IPS-18a (cell line): ENCODE measurements around the gene SFI1.

Experiments used
- H3K27ac ChIP-seq: one replicate; pipeline ENCODE4 v1.5.1; 2013; ENCODE audit warnings: low read length
- H3K27me3 ChIP-seq: one replicate; pipeline ENCODE4 v1.6.1; 2013; ENCODE audit warnings: mild to moderate bottlenecking, low read length; ENCODE audit not compliant: control insufficient read depth, insufficient read depth
- H3K36me3 ChIP-seq: one replicate; pipeline ENCODE4 v1.6.1; 2013; ENCODE audit warnings: low read depth, low read length; ENCODE audit not compliant: control insufficient read depth
- H3K4me1 ChIP-seq: one replicate; pipeline ENCODE4 v1.6.1; 2013; ENCODE audit warnings: low read depth, low read length; ENCODE audit not compliant: control insufficient read depth
- H3K4me3 ChIP-seq: one replicate; pipeline ENCODE4 v1.5.1; 2013; ENCODE audit warnings: low read length
- H3K9ac ChIP-seq: one replicate; pipeline ENCODE4 v1.6.1; 2013; ENCODE audit warnings: mild to moderate bottlenecking, low read length, moderate library complexity
- H3K9me3 ChIP-seq: one replicate; pipeline ENCODE4 v1.6.1; 2013; ENCODE audit warnings: low read depth, low read length; ENCODE audit not compliant: control insufficient read depth

SFI1 gene

DNA sequence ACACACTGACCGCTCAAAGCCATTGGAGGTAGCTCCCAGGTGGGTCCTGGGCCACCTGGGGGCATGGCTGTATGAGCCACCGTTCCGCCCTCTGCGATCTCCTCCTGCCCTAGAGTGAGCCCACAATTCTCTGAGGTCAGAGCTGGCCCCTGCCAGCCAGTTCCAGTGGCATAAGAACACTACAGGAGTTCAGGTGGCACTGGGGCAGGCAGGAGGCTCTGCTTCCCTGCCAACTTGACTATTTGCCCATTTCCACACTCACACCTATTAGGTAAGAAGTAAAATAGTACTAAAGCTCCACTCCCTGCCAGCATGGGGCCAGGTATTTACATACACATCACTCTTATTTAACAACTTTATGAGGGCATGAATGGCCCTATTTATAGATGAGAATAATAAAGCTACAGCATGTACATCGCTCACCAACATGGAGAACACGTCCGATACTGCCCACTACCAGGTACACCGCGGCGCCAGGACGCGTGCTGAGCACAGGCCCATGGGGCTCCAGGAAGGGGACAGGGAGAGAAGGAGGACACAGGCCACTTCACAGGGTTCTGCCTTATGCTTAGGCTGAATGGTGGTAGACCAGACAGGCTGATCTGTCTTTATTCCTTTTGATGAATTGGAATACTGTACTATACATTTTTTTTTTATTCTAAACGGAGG is 139.4 kb downstream of the SFI1 start:
- no peaks in the 10 kb centered on the region for H3K9me3 ChIP-seq
- H3K9ac ChIP-seq, result no peak overlapping the region
- H3K36me3 ChIP-seq, result no peaks in the 10 kb centered on the region
- H3K27me3 ChIP-seq, result no peaks in the 10 kb centered on the region
- no peak overlapping the region for H3K4me3 ChIP-seq
- H3K27ac ChIP-seq, result no peak overlapping the region
- H3K4me1 ChIP-seq, result no peaks in the 10 kb centered on the region

DNA sequence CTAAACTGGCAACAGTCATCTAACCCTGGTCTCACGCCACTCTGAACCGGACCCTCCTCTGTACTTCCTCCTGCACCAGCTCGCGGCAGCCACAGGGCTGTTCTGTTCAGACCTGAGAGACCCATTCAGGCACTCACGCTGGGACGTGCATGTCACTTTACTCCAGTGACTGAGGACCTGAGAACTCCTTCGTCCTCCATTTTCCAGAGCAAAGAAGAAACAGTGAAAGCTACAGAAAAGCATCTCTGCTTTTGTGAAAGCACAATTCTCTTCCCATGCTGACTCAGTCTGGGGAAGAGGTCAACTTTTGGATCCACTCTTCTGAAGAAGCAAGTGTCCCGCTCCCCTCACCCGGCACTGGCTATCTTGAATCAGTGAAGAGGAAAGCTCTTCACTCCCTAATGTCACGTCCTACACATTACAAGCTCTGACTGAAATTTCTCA is 141.1 kb downstream of the SFI1 start:
- Histone ChIP-seq H3K4me1 (no peaks in the 10 kb centered on the region), H3K36me3 (no peaks in the 10 kb centered on the region), H3K27me3 (no peaks in the 10 kb centered on the region), H3K4me3 (no peak overlapping the region), H3K9ac (no peak overlapping the region), H3K27ac (no peak overlapping the region), H3K9me3 (no peaks in the 10 kb centered on the region)

DNA sequence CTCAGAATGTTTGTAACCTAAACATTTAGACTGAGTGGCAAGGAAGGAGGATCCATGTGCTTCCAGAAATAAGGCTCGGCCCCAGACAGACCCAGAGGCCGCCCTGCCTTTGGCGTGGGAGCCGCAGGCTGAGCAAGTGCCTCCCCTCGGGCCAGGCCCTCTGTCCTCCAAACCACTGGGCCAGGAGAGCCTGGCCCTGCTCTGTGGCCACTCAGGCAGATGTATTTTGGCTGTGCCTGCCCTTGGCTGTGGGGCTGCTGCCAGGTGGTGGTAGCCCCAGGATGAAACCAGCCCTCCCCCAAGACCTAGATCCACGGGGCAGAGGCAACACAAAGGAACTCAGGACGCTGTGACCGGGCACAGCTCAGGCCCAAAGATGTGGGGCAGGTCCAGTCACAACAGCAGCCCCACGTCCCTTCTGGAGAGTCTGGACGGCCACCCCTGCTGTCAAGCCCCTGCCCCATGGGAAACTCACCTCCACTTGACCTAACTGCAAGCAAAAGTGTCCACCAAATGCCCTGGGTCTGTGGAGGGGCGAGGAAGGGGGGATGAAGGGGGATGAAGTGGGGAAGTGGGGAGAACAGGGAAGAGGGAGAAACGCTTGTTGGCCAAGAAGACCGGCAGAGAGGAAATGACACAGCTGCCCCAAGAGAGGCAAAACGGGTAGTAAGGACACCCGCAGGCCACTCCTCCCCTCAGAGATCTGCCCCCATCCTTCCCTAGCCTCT is 141.7 kb downstream of the SFI1 start:
- Histone ChIP-seq H3K27me3 (no peaks in the 10 kb centered on the region), H3K4me1 (no peaks in the 10 kb centered on the region), H3K9ac (no peak overlapping the region), H3K4me3 (no peak overlapping the region), H3K9me3 (no peaks in the 10 kb centered on the region), H3K36me3 (no peaks in the 10 kb centered on the region), H3K27ac (no peak overlapping the region)

DNA sequence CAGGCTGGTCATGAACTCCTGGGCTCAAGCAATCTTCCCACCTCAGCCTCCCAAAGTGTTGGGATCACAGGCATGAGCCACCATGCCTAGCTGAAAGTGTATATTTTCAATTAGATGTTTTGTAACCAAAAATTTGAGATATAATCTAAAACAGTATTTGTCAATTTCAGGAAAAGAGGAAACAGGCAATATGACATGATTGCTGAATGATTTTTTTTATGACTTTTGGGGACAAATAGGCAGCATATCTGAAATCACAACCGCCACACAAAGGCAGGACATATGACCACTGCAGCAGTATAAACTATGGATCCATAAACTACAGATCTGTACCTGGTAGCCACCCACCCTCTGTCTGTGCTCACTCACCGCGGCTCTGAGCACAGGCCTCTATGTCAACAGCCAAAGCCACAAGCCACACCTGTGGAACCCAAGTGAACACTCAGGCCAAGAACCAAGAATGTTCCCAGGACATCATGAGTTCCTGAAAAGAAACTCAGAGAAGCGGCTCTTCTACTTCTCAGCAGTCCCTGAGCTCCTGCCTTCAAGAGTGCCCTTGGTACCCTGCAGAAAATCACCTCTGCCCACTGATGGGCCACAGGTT is 143.2 kb downstream of the SFI1 start:
- H3K4me3 ChIP-seq, result no peak overlapping the region
- no peak overlapping the region for H3K9ac ChIP-seq
- no peak overlapping the region for H3K27ac ChIP-seq
- no peaks in the 10 kb centered on the region for H3K27me3 ChIP-seq
- peaks cover 3% of the 10 kb centered on the region for H3K36me3 ChIP-seq
- no peaks in the 10 kb centered on the region for H3K9me3 ChIP-seq
- no peaks in the 10 kb centered on the region for H3K4me1 ChIP-seq

DNA sequence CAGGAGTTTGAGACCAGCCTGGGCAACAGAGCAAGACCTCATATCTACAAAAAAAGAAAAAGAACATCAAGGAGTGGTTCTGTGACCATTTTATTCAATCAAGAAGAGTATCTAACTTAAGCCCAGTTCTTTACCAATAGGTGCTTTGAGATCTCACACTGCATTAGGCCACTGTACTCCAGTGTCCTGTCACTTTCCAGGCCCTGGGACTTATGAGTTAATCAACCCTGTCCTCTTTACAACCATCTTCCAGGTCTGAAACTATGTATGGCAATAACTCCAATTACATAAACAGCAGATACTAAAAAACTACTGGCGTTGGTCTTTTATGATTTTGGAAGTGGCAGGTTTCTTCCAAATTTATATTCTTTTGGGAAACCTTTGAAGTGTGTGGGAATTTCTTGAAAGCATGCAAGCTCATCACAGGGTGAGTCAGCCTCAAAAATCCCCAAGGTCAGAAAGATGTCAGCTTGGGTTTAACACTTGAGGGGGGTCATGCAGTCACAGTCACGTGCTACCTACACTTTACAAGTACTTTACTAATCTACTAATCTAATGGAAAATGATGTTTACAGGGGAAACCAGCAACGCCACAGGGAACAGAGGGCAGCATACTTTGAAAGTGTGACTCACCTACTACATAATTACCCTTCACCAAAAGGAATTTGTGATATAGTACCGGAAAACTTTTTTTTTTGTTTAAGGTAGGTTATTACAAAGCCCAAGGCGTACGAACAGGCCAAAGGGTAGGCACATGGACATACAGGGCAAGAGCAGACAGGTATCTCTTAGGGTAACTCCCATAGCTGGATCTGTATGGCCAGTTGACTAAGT is 150.1 kb downstream of the SFI1 start:
- no peak overlapping the region for H3K27ac ChIP-seq
- no peaks in the 10 kb centered on the region for H3K27me3 ChIP-seq
- H3K9ac ChIP-seq, result no peak overlapping the region
- H3K9me3 ChIP-seq, result no peaks in the 10 kb centered on the region
- H3K4me1 ChIP-seq, result peaks cover 6% of the 10 kb centered on the region
- peaks cover 24% of the 10 kb centered on the region for H3K36me3 ChIP-seq
- H3K4me3 ChIP-seq, result no peak overlapping the region

DNA sequence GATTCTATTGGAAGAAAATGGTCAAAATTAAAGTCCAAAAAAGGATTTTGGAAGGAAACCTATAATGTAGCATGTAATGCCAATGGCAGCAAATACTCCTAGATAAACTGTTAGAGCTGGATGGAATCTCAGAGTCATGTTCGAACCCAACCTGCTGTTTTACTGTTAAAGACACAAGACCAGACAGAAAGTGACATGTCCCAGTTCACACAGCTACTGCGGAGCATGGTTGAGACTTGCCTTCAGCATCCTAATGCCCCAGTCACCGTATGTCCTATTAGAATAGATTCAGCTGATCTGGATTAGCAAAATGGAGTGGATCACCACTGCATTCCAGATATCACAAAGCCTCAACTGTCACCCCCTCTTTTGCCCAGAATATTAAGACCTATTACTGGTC is 150.7 kb downstream of the SFI1 start:
- peaks cover 6% of the 10 kb centered on the region for H3K4me1 ChIP-seq
- no peak overlapping the region for H3K4me3 ChIP-seq
- peaks cover 24% of the 10 kb centered on the region for H3K36me3 ChIP-seq
- H3K9me3 ChIP-seq, result no peaks in the 10 kb centered on the region
- no peak overlapping the region for H3K9ac ChIP-seq
- no peaks in the 10 kb centered on the region for H3K27me3 ChIP-seq
- H3K27ac ChIP-seq, result no peak overlapping the region

DNA sequence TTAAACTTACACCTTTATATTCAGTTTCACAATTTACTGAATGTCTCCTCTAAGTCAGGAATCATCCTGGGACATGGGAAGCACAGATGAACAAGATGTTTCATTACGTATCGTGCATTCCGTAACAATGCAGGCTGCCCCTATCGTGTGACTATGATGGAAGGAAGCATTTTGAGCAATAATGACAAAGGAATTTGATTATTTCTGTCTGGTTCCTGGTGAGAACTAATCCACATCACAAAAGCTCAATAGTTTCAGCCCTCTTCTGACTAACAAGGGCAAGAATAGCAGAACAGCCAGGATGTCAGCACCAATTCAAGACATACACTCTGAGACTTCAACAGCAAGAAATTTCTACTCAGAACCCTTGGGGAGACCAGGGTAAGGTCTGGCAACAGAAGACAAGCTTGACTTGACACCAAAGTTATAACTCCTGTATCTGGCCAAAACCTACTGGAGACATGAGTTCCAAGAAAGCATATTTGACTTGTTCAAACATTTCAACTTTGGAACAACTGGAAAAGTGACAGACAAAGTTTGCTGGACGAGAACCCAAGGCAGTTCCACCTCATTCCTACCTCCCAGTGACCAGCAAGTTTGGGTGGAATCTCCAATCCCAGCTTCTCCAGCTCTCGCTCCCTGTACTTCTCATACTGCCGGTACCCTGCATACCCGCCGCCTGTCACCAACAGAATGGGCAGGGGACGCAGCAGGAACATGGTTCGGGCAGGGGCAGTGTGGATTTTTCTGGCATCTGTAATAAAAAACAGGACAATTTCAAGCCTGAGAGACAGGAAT is 151.4 kb downstream of the SFI1 start:
- Histone ChIP-seq H3K9ac (no peak overlapping the region), H3K36me3 (peaks cover 24% of the 10 kb centered on the region), H3K27ac (no peak overlapping the region), H3K4me3 (no peak overlapping the region), H3K9me3 (no peaks in the 10 kb centered on the region), H3K4me1 (peaks cover 6% of the 10 kb centered on the region), H3K27me3 (no peaks in the 10 kb centered on the region)

DNA sequence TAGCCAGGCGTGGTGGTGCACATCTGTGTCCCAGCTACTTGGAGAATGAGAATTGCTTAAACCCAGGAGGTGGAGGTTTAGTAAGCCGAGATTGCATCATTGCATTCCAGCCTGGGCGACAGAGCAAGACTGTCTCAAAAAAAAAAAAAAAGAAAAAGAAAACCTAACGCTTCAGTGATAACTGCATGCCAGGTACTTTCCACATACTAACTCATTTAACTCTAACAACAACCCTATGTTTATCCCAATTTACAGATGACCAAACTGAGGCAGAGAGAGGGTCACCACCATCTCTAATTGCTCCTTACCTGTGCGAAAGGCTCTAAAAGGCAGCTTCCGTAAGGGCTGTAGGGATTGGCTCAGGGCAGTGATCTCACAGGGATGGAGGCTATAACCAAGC is 154.1 kb downstream of the SFI1 start:
- H3K4me1 ChIP-seq, result peaks cover 6% of the 10 kb centered on the region
- H3K9me3 ChIP-seq, result no peaks in the 10 kb centered on the region
- H3K27ac ChIP-seq, result no peak overlapping the region
- H3K4me3 ChIP-seq, result no peak overlapping the region
- H3K27me3 ChIP-seq, result no peaks in the 10 kb centered on the region
- H3K36me3 ChIP-seq, result peaks cover 21% of the 10 kb centered on the region
- H3K9ac ChIP-seq, result no peak overlapping the region

DNA sequence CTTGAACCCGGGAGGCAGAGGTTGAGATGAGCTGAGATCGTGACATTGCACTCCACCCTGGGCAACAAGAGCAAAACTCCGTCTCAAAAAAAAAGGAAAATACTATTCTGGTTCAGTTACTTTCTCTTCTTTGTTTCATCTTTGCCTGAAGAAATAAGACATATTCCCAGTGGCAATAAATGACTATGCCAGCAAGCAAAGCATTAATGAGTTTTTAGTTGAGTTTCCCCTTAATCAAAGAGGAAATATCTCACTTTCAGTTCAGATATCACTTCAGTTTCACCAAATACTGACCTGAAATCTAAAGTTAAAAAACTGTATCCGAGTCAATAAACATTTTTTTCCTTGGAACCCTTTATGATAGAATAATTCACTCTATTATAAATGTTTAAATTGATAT is 155.3 kb downstream of the SFI1 start:
- Histone ChIP-seq H3K9me3 (no peaks in the 10 kb centered on the region), H3K27ac (no peak overlapping the region), H3K4me1 (peaks cover 6% of the 10 kb centered on the region), H3K4me3 (no peak overlapping the region), H3K27me3 (no peaks in the 10 kb centered on the region), H3K9ac (no peak overlapping the region), H3K36me3 (peaks cover 15% of the 10 kb centered on the region)

DNA sequence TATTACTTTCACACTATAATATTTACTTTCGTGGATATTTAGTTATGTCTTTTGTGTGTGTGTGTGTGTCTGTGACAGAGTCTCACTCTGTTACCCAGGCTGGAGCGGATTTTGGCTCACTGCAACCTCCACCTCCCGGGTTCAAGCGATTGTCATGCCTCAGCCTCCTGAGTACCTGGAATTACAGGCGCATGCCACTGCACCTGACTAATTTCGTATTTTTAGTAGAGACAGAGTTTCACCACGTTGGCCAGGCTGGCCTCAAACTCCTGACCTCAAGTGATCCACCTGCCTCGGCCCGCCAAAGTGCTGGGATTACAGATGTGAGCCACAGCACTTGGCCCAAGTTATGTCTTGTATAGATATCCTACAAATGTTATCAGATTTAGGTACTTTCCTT is 155.8 kb downstream of the SFI1 start:
- H3K4me1 ChIP-seq, result peaks cover 6% of the 10 kb centered on the region
- no peaks in the 10 kb centered on the region for H3K27me3 ChIP-seq
- H3K9ac ChIP-seq, result no peak overlapping the region
- peaks cover 11% of the 10 kb centered on the region for H3K36me3 ChIP-seq
- H3K4me3 ChIP-seq, result no peak overlapping the region
- H3K9me3 ChIP-seq, result no peaks in the 10 kb centered on the region
- no peak overlapping the region for H3K27ac ChIP-seq
